ENCODE measurements around the gene ILKAP.
"Not testable (repeated sequence)": the region's sequence is repeated elsewhere in the genome, so short reads cannot be mapped to it uniquely, and the experiment has no call there.

Gene ILKAP

DNA sequence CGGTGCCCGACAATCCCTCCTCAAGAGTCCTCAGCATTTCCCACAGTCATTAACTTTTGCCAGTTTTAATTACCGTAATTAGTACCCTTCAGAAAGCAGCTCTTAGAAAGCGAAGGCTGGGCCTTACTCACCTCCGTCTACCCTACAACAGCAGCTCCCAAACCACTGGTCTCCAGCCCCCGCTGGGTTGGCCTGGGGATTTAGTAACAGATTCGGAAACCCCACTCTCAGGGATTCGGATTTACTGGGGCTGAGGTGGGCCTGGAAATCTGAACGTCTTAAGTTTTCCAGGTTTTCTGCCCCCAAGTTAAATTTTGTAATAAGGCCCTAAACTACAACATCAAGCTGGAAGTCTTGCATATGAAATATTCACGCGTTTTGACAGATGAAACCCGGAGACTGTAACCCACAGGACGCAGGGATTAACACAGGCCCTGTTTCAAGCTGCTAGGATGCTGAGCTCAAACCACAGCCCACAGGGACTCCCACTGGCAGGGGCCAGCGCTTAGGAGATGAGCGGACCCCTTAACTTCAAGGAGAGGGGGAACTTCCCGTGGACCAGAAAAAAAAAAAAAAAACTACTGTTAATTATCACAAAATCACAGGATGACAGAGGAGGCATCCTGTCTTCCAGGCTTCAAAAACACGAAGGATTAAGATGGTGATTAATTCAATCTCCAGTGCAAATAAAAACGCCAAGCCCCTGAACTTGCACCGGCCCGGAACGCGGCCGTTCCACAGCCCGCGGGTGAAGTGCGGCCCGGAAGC lies 985 bp downstream of the ILKAP start:
- no peak for DNase-seq (ENCODE audit: low read depth)

DNA sequence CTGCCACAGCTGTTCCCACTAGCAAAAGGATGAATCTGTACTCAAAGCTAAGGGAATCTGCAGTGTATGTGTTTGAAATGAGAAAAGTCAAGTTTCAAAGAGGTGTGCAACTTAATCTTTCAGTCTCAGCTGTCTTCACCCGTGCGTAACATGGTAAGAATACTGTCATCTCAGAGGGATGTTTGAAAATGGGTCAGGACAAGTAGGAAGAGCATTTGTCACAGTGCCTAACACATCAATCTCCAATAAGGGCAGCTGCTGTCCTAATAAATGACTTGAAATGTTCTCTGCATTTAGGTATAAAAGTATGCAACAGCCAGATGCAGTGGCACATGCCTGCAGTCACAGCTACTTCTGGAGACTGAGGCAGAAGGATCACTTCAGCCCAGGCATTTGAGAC lies 13.1 kb downstream of the ILKAP start:
- no peak for DNase-seq (ENCODE audit: low read depth)

DNA sequence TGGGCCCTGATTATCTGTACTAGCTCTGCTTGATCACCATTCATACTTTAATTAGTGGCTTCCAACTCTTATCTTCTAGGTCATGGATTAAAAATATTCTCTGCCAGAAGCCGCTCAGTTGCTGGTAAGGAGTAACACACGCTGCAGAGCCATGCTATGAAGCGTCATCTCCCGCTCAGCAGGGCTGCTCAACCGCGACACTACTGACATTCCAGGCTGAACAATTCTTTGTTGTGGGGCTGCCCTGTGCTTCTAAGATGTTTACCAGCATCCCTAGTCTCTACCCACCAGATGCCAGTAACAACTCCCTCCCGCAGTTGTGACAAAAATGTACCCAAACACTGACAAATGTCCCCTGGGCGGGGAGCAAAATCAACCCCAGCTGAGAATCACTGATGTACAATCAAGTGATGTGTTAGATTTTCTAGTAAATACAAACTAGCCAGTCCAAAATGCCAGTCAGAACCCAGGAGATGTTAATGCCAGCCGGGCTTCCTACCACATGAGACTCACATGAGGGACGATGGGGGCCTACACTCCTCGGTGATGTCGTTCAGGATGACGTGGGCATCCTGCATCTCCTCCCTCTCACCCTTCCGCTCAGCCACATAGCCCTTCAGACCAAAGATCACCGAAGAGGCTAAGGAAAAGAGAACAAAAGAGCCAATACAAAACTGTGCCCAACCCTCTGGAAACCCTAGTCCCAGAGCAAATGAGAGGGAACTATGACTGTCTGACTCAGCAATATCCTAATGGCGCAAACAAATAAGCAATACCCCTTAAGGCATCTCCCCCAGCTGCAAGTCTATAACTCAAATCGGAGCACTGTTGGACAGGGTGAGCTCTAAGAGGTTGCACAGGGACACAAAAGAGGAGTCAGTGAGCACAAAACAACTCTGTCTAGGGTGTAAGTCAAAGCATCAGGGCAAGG lies 15.6 kb downstream of the ILKAP start:
- DNase-seq (ENCODE audit: low read depth), result no peak

DNA sequence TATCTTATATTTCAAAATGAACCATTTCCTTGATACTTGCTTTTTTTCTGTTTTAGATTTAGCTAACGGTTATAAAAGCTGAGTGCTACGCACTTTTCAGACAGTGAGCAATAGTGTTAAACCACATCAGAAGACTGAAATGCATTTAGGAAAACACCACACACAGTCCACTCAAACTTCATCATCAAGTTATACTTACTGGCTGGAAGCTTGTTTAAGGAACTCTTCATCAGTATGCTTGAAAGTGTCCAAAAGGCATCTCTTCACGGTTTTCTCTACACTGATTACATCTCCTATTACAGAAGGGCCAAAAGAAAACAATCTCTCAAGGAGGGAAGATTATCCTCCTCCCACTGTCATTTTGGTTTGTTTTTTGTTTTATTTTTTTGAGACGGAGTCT lies 19.7 kb downstream of the ILKAP start:
- DNase-seq (ENCODE audit: low read depth), result no peak

DNA sequence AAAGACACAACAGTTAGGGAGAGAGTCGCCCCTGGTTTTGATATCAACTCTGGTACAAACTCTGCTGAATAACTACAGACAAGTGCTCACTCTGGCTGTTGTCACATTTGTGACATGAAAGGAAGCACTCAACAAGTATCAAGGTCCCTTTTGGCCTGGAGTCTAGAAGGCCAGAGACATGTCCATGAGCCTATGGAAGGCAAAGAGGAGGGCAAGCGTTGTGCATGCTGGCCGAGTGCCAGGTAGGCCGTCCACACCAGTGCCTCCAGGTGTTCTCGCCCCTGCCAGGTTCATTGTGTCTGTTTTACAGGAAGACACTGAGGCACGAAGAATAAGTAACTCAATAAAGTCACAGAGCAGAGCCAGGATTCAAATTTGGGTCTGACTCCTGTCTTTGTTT lies 21.1 kb downstream of the ILKAP start:
- DNase-seq (ENCODE audit: low read depth), result no peak

DNA sequence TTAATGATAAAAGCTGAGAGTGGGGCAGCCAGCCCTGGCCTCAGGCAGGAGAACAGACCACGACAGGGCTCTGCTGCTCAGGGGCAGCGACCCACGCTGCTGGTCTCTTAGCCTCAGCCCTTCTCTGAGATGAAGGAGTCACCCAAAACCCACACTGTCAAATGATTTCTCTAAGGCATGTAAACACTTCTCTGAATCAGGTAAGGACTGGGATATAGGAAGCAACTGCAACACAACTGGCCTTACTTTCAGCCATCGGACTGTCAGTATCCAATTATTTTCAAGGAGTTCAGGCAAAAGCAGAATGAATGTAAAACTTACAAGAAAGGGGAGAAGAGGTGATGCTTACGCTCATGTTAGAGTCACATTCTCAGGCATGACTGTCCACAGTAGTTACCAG lies 22.9 kb downstream of the ILKAP start:
- no peak for DNase-seq (ENCODE audit: low read depth)

DNA sequence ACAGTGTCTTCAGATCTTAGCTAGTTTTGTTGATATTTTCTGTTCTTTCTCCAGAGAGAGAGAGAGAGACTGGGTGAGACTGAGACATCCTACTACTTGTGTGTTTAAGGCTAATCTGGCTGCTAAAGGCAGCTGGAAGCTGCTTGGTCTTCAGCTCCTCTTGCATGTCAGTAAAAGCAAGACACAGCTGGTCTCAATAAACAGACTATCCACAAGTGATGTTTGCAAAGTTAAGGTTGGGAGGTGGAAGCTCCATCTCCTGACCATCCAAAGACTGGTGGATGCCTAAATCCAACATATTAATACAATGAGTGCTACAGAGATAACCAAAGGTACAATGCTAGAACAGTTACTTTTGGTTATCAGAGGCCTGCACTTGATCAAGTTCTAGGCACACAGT lies 26.9 kb downstream of the ILKAP start:
- DNase-seq (ENCODE audit: low read depth), result no peak

DNA sequence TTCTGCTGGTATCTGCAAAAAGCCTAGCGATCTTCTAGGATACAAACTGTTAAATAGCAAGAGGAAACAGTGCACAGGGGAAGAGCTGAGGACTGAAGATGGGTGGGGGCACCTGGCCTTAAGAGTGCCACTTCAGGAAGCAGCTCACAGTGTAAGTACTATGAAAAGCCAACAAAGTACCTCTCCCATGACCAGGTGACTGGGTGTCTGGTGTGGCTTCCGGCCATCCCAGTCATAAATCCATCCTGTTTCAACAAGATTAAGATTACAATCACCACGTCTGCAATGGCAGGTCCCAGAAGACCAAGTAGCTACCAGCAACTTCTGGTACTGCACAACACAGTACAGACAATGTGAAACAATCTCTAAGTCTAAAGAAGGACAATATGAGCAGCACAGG lies 28.8 kb downstream of the ILKAP start:
- DNase-seq (ENCODE audit: low read depth), result no peak

DNA sequence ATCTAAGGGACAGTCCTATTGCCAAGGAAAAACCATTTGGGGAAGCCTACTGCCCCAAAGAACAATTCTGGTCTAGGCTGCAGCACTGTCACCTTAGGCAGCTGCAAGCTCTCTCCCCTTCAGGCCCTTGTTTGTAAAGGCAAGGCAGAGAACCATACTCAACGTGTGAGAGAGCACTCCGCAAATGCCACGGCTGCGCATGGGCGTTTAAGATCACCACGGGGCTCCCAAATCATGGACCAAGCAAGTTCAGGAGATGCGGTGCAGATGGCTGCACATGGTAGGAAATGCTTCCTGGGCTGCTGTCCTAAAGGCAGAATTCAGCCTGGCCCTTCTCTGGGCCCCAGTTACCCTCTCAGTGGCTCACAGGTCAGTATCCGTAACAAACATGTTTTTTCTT lies 29.2 kb downstream of the ILKAP start:
- DNase-seq (ENCODE audit: low read depth), result no peak

DNA sequence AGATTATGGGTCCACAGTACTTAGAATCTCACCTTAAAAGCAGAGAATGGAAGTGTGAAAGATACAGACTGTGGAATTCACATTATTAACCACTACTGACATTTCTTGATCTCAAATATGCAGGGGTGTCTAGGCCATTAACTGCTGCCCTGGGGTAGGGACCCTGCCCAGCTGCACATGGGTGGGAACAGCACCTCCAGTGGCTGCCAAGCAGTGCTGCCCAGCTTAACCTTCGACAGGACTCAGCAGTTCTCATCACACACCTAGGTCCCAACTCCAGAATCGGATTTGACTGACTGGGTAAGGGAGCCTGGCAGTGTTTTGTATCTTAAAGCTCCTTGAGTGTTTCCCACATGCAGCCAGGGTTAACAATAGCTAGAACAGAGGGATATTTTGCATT lies 29.8 kb downstream of the ILKAP start:
- DNase-seq (ENCODE audit: low read depth), result no peak

DNA sequence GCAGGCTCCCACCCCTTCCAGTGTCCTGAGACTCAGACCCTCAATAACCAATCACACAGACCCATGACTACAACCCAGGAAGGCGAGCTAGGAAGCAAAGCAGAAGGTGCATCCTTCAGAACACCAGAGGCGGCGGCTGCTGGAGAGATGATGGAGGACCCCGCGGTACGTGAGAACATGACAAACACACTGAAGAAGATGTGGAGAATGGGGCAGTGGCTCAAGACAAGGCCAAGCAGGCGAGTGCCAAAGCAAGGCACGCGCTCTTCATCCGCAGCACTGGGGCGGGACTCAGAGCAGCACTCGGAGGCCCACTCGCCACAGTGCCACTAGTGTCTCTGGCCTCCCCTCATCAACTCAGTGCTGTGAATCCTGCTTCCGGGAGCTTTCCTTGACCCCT lies 31.1 kb downstream of the ILKAP start:
- DNase-seq (ENCODE audit: low read depth), result no peak

DNA sequence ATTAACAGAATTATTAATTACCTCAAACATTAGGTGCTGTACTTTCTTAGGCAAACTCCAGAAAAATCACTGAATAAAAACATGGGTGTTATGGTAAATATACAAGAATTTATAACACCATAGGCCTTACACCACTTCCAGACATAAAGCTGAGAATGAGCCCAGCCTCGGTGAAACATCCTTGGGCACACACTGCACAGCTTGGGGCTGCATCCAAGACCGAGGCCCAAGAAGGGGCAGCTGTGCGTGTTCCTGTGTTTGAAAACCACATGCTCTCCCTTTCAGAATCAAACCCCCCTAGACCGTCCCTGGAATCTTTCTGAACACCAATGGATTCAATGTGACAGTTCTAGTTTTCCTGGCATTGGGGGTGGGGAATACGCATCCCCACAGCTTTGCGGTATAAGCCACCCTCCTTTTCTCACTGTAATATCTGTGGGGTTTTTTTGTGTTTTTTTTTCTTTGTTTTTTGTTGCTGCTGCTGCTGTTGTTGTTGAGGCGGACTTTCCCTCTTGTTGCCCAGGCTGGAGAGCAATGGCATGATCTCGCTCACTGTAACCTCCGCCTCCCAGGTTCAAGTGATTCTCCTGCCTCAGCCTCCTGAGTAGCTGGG lies 31.8 kb downstream of the ILKAP start:
- no peak for DNase-seq (ENCODE audit: low read depth)

DNA sequence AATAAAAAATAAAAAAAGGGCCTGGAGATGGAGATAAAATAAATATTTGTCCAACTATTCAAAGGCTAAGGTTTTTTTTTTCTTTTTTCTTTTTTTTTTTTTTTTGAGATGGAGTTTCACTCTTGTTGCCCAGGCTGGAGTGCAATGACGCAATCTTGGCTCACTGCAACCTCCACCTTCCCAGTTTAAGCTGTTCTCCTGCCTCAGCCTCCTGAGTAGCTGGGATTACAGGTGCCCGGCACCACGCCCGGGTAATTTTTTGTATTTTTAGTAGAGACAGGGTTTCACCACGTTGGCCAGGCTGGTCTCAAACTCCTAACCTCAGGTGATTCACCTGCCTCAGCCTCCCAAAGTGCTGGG lies 32.4 kb downstream of the ILKAP start:
- not testable (repeated sequence) for DNase-seq (ENCODE audit: low read depth)

DNA sequence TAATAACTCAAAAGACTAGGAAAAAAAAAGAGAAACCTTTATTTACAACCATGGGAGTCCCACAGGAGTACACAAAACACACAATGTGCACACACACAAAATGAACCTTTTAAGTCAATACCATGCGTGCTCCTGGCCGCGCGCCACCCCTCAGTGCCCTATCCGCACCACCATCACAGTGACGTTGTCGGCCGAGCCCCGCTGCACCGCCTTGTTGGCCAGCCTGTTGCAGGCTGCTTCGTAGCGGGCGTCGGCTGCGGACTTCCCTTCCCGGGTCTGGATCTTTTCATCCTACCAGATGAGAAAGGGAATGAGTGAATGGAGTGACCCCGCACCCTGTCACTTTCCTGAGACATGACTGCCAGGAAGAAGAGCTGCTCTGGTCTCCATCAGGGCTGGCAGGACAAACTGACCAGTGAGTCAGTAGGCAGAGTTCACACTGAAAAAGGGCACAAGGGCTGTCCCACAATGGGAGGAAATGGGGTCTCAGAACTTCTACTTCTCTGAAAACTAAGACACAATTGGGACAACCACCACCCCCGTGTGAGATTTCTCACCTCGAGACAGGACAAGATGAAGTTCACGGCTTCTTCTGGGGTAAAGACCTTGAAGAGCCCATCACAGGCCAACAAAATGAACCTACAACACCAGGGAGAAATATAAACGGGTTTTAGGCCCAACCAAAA lies 33.0 kb downstream of the ILKAP start:
- DNase-seq (ENCODE audit: low read depth), result no peak

DNA sequence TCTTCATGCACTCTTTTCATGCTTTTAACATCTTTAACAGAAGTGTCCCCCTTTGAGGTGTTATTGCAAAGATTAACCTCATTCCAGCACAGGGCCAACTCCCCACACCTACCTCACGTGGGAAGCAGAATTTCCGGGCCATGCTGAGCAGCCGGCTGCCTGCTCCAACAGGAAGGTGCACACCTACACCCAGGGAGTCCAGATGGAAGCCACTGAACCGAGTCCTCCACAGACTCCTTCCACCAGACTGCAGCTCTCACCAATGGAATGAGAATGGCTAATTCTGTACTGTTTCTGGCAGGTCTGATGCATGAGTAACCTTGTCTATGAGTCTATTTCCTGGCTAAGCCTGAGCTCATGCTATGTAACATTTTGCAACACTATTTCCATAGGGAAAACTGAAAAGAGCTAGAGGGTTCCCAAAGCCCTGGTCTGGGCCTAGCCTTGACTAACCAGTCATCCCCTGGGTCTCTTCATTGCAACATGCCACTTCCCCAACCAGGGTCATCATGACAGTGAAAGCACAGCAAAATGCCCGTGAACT lies 33.7 kb downstream of the ILKAP start:
- DNase-seq (ENCODE audit: low read depth), result no peak

DNA sequence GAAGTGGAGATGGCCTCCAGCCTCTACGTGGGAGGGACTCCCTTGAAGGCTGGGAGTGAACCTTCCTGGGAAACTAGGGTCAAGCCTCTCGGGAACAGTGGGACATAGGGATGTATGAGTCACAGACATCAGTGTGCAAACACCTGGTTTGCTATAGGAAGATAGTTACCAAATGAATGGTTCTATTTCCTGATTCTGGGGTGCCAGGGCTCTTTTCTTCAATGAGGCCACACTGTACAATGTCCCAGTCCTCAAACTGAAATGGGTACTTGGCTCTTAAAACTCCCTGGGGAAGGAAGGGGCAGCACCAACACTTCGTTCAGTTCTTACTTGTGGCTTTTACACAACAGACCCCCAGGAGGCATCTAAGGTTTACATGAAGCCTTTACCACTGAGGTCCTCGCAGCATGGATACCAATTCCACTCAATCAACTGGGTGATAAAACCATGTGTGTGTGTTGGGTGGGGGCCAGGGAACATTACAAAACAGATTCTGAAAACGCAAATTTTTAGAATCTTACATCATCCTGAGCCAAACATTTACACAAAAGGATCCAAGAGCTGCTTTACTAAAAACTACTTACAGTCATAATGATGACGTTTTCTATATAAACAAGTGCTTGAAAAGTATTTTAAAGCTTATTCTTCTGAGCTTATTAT lies 34.3 kb downstream of the ILKAP start:
- no peak for DNase-seq (ENCODE audit: low read depth)

DNA sequence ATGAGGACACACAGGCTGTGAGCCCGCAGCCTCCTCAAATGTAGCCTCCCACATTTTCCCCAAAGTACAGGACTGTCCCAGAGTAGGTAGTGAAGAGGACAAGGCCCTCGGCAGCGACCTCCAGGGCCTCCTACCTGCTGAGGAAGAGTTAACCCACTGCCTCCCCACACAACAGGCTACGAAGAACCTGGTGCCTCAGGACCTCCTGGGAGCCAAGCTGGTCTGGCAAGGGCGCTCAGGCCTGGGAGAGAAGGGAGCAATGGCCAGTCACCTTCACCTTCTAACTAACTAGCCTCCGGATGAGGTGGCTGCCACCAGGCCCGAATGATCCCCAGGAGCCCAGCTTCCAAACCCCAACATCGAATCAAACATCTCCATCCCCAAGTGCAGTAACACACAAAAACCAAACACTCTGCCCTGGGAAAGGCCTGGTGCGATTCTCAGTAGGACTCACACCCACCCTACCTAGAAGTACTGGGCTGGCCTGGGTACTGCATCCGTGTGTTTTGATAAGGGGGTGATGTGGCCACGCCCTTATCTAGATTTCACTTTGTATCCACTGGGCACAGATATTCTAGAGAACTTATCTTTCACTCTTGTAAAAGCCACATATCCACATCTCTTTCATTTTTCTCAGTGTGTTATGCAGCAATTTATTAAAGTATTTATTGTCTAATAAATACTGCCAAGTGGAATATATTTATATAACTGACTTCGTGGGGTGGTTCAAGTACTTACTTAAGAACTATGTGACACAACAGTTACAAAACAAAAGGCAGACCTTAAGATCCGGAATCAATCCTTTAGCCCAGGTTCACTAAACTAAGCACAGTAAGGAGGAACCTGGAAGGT lies 35.1 kb downstream of the ILKAP start:
- no peak for DNase-seq (ENCODE audit: low read depth)

DNA sequence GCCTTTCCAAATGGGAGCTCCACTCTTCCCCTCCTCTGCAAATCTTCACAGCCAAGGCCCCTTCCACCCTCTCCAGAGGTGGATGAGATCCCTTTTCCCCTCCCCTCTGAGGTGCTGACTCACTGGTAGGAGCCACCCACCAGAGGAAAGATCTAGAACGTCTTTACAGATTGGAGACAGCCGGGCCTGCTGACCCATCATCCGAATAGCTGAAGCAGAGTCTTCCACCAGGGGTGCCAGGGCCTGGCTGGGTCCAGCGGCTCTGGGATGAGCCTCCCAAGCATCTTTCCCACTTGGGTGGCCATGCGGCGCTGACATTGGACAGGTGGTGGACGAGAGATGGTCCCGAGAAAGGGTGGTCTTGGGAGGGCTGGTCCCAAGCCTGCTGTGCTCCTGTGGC lies 35.7 kb downstream of the ILKAP start:
- no peak for DNase-seq (ENCODE audit: low read depth)

DNA sequence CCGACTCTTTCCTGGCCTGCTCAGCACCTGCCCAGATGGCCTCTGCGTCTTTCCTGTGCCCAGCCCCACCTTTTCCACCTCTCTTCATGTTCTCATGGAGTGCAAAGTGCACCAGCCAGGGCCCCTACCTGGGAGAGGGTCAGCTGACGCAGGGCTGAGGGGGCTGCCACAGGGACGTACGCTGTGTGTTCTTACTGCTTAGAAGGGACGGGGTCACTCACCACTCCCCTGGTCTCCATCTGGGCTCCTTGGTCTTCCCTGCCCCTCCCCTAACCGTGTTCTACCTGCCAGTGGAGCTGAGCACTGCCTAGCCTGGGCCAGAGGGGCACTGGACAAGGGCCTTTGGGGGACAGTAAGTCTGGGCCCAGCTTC lies 36.2 kb downstream of the ILKAP start:
- no peak for DNase-seq (ENCODE audit: low read depth)

Data from activated T-cell treated with anti-CD3 and anti-CD28 coated beads for 24 hours (primary cell).